HG02678 (cell line): ENCODE data around the gene KDELR3.

Experiments
- ATAC-seq: cut with Tn5 transposase; IDR thresholded peaks from one replicate; pipeline ENCODE4 v1.9.1; 2021; ENCODE audit warnings: mild to moderate bottlenecking, moderate library complexity; ENCODE audit not compliant: unreplicated experiment

Gene KDELR3

DNA sequence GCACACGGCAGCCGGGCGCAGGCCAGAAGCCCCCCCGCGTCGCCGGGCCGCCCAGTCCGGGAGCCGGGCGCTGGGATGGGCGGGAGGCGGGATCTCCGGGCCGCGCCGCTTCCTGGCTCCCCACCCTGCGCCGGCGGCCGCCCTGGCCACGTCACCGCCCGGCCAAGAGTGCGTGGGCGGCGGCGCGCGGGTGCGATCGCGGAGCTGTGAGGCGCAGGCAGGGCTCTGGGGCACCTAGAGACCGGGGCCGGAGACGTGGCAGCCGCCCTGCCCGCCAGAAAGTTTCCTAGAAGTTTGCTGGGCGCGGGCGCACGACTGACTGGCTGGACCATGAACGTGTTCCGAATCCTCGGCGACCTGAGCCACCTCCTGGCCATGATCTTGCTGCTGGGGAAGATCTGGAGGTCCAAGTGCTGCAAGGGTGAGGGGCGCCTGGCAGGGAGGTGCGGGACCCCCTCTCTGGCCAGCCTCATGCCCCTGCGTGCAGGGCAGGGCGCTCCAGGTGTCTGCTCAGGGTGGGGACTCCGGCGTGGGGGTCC lies at the start of gene KDELR3:
KDELR3 (plus strand) TSS at position 193 of the 539 bp plus-strand sequence; CDS start at position 331, 138 bp downstream.
- peak; percentile 43 for ATAC-seq

DNA sequence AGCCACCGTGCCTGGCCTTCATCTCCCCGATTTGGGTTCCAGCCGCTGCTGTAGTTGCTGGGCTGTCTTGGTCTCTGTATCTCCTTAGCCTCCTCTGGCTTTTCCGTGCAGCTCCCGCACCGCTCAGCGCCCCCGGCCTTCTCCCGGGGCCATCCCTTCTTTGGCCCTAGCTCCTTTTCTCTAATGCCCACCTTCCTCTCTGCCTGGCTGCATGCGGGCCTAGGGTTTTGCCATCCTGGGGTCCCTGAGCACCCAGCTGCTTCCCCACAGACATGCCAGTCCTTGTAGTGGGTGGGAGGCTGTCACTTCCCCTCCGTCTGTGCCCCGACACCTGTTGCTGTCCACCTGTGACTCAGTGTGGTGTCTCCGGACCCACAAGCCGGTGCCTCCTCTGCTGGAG lies 49.3 kb upstream of the KDELR3 start:
- no peak for ATAC-seq

DNA sequence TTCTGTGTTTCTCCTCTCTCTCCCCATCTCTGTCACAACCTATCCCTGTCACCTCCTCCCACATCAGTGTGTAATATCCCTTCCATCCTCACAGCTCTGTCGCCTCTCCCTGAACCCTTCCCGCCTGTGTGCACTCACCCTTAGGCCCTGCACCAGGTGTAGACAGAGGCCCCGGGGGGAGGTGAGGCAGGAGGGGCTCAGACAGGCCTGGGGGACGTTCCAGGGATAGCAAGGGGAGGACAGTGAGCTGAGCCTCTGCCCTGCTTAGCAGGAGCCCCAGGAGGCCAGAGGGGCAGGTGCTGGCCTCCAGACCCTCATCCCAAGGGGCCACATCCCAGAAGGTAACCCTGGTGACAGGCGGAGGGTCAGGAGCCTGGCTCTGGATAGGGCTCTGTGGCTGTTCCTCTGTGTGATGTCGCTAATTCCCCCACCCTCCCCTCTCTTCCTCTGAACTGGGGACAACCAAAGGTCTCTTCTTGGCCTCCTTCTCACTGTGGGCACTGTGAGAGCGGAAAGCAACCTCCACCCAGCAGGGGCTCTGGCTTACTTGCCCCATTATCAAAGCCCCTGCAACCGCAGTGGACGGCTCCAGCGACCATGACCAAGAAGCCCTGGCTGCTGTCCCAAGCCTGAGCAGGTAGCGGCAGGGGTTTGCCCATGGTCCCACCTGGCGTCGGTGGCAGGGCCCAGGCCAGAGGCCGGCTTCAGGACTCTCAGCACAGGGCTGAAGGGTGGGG lies 48.6 kb upstream of the KDELR3 start:
- ATAC-seq, result no peak

DNA sequence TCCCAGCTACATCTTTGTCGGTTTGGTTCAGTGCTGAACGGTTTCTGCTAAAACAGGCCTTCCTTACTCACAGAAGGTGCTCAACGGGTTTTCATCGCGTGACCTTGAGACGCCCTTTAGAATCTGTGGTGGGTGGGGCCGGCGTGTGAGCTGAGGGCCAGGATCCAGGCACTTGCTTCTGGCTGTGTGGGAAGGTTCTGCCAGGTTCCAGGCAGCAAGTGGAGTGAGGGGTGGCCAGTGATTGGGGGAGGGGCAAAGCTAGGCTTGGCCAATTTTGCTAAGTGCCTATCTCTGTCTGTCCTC lies 48.1 kb upstream of the KDELR3 start:
- ATAC-seq, result no peak

DNA sequence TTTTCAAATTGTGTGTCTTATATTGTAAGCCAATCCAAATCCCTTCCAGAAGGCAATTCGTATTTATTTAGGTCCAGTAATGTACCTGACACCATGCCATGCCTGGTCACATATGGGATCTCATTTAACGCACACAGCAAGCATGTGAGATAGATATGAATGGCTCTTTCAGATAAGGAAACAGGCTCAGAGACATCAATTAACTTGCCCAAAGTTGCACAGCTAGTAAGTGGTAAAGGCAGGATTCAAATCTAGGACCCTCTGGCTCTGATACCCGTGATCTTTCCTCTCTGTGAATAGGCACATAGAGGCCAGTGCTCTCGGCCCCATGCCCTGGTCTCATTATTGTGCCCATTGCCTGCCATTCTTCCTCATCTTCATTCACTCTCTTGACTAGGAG lies 47.2 kb upstream of the KDELR3 start:
- no peak for ATAC-seq

DNA sequence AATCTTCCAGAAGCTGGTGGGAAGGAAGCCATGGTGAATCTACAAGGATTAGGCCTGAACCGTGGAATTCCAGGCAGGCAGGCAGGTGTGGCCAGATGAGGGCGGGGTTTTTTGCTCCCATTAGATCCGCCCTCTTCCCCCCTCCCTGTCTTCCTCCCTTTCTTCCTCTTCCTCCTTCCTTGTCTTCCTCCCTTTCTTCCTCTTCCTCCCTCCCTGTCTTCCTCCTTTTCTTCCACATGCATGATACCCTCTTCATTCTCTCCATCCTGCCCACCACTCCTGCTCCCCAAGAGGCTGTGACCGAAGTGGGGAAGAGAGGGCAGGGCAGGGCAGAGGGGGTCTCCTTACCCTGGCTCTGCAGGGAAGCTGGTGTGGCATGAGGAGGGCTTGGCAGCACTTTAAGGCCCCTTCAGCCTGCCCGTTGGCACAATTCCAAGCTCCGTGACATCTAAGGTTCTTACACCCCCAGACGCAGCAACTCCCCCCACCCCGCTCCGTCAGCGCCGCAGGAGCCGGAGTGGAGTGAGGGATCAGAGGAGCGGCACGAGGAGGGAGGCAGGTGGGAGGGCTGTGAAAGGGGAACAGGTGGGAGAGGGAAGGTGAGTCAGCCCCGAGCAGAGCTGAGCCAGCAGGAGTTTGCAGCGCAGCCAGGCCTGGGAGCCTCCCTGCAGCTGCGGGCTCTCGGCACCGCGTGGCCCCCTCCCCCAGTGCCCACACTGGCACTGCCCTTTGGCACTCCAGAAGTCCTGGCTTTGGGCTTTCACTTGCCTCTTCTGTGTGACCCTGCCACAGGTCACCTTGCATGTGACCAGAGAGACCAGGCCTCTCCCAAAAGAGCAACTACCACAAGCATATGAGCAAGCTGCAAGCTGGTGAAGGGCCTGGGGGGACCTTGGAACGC lies 45.0 kb upstream of the KDELR3 start:
- ATAC-seq, result no peak

DNA sequence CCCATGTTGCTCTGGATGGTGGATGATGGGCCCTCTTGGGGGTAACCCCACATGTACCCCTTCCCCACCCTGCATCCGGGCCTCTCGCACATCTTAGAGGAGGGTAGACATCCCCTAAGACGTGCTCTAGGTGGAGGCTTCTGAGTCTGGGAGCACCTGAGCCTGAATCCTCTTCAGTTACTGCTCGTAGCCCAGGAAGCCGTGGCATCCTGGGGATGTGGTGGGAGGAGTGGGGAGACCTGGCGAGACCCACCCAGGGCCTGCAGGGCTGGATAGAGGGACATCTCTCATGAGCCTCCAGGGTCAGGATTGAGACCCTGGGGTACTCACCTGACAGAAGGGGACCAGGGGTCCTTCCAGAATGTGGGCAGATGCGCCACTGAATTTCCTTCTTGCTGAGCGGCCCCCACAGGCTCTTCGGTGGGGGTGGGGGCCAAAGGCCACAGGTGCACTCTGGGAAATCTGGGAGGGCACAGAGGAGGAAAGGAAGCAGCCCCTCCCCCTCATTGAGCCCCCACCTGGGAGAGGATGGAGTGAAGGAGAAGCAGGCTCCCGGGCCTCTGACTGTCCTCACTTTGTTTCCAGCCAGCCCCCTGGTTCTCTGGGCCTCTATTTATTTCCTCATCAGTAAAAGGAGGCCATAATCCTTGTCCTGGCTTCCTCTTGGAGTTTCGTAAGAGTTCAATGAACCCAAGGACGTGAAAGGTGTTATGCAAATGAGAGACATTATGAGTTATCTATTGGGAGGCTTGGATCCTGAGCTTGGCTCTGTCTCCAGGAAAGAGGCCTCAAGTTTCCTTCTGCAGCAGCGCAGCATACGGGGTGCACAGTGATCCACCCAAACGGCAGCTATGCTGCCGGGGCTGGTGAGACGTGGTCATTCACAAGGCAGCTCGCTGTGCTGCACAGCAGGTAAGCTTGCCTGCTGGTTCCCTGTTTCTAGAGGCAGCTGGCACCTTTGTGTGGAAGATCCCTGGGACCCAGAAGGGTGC lies 44.1 kb upstream of the KDELR3 start:
- no peak for ATAC-seq

DNA sequence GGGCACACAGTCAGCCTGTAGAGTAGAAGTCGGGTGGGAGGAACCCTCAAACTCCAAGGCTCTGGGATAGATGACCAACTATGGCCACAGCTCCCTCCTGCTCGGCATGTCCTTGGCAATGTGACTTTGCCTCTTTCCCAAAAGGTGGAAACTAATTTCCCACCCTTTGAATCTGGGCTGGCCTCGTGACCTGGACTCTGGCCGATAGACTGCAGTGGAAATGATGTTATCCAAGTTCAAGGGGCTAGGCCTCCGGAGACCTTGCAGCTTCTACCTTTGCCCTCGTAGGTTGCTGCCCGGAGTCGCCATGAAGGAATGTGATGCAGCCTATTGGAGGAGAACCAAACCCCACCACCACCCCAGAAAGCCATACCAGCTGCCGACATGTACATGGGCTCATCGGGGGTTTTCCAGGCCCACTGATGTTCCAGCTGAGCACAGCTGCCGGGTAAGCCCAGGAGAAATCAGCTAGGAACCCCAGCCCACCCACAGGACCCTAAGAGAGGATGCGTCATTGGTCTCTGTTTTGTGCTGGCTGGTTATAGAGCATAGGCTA lies 43.3 kb upstream of the KDELR3 start:
- ATAC-seq, result no peak

DNA sequence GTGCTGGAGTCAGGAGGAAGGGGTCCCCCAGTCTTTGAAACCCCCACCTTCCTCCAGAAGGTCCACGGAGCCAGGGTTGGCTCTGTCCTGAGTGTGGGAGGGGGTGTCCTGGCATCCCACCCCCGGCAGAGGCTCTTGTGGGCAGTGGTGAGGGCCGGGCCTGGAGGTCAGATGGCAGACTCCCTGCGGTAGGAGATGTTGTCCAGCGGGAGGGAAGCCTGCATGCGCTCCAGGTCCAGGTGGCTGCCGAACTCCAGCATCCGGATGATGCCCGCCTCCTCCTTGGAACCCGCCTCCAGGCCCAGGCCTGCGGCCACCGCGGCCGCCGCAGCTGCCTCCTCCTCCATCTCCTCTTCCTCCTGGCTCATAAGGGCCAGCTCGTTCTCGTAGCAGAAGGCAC lies 41.3 kb upstream of the KDELR3 start:
- ATAC-seq, result no peak

DNA sequence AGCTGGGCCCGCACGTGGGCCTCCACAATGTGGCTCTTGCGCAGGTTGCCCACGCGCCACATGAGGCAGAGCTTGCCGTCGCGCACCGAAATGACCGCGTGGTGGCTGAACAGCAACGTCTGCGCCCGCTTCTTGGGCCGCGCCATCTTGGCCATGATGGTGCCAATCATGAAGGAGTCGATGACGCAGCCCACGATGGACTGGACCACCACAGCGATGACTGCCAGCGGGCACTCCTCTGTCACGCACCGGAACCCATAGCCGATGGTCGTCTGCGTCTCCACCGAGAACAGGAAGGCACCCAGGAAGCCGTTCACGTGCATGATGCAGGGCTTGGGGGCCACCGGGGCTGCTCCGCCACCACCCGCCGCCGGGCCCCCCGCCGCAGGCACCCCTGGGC lies 40.4 kb upstream of the KDELR3 start:
- no peak for ATAC-seq

DNA sequence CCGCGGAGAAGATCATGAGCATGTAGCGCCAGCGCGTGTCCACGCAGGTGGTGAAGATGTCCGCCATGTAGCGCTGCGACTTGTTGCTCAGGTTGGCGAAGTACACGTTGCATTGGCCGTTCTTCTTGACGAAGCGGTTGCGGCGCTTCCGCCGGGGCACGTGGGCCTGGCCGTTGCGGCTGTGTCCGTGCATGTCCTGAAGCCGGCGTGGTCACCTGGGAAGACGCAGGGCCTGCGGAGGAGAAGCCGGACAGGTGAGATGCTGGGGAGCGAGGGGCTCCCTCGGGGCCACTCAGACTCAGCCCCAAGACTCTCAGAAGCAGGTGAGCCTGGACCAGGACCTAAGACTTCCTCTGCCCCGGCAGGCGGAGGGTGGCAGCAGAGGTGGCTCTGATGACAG lies 40.0 kb upstream of the KDELR3 start:
- ATAC-seq, result no peak

DNA sequence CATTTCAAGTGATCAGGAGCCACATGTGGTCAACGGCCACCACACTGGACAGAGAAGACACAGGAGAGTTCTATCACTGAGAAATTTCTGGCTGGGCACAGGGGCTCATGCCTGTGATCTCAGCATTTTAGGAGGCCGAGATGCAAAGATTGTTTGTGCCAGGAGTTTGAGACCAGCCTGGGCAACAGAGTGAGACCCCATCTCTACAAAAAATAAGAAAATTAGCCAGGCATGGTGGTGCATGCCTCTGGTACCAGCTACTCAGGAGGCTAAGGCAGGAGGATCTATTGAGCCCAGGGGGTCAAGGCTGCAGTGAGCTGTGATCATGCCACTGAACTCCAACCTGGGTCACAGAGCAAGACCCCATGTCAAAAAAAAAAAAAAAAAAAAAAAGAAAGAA lies 39.2 kb upstream of the KDELR3 start:
- ATAC-seq, result no peak

DNA sequence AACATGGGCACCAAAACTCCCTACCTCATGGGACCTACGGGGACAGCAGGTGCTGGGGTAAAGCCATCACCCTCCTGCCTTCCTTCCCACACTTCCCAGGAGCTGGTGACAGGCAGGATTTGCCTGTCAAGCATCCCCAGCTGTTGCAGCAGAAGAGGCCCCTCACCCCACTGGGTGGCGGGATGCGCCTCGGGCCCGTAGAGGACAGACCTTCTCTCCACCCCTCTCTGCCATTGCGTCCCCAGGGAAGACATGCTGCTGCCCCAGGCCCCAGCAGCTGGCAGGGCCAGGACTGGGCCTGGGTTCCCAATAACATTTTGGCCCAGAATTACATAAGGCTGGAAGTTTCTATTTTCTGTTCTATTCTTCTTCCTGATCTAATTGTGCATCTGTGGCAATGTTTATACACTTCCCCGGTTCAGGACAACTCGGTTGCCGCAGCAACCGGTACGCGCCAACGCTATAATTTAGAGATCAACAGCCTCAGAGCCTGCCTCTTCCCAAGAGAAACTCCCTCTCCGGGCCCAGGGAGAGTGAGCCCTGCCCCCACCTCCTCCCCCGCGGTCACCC lies 38.3 kb upstream of the KDELR3 start:
- ATAC-seq, result no peak

DNA sequence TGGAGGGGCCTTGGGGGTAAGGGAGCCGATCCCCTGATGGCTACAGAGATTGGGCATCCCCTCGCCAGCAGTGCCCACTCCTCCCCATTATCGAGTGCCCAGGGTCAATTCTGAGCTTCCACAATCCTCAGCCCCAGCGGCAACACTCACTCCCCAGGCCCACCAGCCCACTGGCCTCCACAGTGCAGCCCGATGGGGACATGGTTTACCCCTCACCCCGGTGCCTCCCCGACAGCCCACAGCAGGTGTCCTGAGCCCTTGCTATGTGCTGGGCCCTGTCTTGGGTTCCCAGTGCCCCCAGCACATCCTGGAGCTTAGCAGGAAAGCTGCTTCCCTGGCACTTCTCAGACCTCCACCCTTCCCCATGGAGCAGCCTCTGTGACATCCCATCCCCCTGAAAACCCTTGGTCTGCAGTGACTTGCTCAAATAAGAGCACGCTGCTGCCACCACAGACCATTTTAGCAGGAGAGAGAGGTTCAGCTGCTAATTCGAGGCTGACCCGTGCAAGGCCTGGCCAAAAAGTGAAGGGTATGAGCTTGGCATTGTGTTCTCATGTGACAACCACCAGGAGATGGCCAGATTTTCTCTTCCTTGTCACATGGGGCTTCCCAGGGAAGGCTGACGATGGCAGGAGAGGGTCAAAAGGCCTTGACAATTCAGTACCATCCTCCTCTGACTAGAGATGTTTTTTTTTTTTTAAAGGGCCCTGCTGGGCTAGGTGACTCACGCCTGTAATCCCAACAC lies 36.5 kb upstream of the KDELR3 start:
- ATAC-seq, result no peak

DNA sequence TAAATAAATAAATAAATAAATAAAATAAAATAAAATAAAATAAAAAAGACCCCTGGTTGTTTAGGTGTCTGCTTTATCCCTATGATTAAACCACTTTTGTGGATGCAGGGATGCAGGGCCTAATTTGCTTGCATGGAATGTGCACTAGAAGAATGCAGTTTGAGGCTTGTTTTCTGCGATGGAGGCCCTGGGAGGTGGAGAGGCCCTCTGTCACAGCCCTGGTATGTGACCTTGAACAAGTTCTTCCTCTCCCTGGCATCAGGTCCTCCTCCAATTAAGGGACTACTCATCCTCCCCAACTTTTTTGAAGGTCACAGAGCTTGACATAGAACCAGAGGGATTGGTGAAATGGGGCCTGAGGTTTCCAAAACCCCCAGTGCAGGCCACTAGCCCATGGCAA lies 35.6 kb upstream of the KDELR3 start:
- no peak for ATAC-seq

DNA sequence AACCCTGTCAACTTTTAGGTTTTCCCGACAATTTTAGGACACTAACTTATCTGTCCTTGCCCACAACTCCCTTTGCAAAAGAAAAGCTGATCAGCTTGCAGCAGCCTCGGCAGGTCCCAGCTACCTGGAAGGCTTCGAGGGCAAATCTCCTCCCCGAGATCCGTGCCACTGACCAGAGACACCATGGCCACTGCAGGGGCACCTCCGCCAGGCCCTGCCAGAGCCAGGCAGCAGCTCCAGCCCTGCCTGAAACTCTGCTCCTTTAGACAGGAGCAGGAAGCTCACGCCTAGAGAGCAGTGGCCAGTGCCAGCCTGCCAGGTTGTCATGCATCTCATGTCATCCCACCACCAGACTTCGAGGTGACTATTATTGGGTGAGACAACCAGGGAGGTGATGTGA lies 34.0 kb upstream of the KDELR3 start:
- ATAC-seq, result no peak

DNA sequence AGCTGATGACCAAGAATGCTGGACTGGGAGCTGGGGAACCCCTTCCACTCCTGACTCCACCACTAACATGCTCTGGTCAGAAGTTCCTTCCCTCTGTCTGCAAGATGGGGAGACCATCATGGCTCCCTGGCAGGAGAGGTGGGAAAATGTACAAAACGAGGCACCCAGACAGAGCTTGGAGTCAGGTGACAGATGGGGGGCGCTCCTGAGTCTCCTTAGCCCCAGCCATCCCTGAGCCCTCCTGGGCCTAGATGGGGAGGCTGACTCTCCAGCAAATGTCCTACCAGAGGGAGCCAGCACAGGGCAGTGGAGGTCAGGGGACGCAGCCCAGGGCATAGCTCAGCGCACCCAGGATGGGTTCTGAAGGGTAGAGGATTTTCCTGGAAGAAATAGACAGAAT lies 32.9 kb upstream of the KDELR3 start:
- ATAC-seq, result no peak

DNA sequence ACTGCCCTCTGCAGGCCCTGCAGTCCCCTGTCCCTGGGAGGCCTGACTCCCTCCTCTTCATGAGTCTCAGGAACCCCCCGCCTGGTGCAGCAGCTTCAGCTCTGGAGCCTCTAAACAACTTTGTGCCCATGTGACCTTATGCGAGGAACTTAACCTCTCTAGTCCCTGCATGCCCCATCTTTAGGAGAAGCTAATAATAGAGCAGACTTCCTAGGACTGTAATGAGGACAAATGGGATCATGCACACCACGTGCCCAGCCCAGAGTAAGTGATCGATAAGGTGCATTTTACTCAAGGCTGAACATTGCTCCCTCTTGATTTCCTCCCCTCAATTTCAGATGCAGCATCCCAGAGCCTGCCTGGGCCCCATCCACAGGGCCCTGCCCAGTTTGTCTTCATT lies 31.9 kb upstream of the KDELR3 start:
- ATAC-seq, result no peak

DNA sequence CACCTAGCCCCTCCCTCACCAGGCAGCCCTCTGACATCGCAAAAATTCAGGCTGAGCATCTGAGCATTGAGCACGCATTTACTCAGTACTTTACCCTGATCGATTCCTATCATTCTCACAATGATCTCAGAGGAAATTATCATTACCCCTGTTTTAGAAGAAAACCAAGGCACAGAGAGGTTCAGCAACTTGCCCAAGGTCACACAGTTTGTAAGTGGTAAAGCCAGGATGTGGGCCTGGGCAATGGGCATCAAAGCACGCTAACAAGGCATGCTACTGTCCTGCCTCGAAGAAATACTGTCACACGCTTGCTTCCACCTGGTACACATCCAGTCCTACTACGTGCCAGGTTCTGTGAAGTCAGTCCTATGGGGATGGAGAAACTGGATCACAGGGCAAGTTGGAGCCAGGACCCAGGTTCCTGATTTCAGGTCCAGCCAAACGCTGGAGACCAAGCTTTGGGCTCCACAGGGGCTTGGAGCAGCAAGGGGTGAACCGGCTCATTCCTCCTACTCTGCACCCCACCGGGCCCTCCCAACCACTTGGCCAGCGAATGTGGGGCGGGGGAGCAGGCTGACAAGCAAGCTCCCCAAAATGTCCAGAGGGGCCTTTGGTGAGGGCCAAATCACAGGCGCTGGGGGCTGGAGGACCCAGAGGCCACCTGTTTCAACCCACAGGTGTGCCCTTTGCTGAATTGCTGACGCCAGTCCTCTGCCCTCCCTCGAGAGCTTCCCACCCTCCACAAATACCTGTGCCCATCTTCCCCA lies 31.1 kb upstream of the KDELR3 start:
- no peak for ATAC-seq
